Activated CD8-positive, alpha-beta T cell treated with anti-CD3 and anti-CD28 coated beads for 36 hours (primary cell): Measurements from ENCODE around the gene TRMT11. TPM values are rescaled to one million over a fixed set of nuclear protein-coding genes. Genes with fewer than 3 reads are reported as not detected.

Source experiments
- ATAC-seq: fragments of 200-7000 bp; cut with Tn5 transposase; one replicate; pipeline ENCODE4 v1.10.0; 2021; ENCODE audit warnings: mild to moderate bottlenecking, moderate library complexity
- CTCF ChIA-PET: fragments of 350-600 bp; sonication (Branson Sonifier 250); formaldehyde crosslinking; loops from one replicate; lab custom pipeline; 2021; ENCODE audit warnings: antibody characterized with exemption; lab: Charles Lee
- POLR2A ChIA-PET: fragments of 350-600 bp; sonication (Branson Sonifier 250); formaldehyde crosslinking; loops from one replicate; lab custom pipeline; 2021; ENCODE audit warnings: antibody characterized with exemption; lab: Charles Lee
- DNase-seq: peaks from one replicate; pipeline ENCODE4 v3.0.0-alpha.2; 2020
- H3K27ac Mint-ChIP-seq: one replicate; pipeline ENCODE4 v1.8.0; 2021; ENCODE audit warnings: mild to moderate bottlenecking, mixed read lengths
- H3K27me3 Mint-ChIP-seq: one replicate; pipeline ENCODE4 v1.8.0; 2021; ENCODE audit warnings: mixed read lengths
- H3K36me3 Mint-ChIP-seq: one replicate; pipeline ENCODE4 v1.8.0; 2021; ENCODE audit warnings: low read depth, mixed read lengths
- H3K4me1 Mint-ChIP-seq: one replicate; pipeline ENCODE4 v1.8.0; 2021; ENCODE audit warnings: low read depth, mixed read lengths
- H3K4me3 Mint-ChIP-seq: one replicate; pipeline ENCODE4 v1.8.0; 2021; ENCODE audit warnings: mild to moderate bottlenecking, moderate library complexity, mixed read lengths
- H3K9me3 Mint-ChIP-seq: one replicate; pipeline ENCODE4 v1.8.0; 2021; ENCODE audit warnings: mixed read lengths
- intact Hi-C: fragments of 100-400 bp; cut with micrococcal nuclease; formaldehyde crosslinking; loops from one replicate; pipeline ENCODE4 v1.10.0; 2022
- total RNA-seq, 2 experiments: library from RNA; stranded (reverse); gene quantifications; one replicate each; pipeline ENCODE4 v1.2.3, GENCODE V29; 2021
- TF ChIP-seq, protein P1 (sequence below): fragments of 200-600 bp; IDR thresholded peaks from one replicate; pipeline ENCODE4 v1.8.0; 2022; ENCODE audit warnings: antibody characterized with exemption, mild to moderate bottlenecking

Gene TRMT11
- total RNA-seq, 2 experiments from 2014 or later: 41.5 to 49.1 TPM

DNA sequence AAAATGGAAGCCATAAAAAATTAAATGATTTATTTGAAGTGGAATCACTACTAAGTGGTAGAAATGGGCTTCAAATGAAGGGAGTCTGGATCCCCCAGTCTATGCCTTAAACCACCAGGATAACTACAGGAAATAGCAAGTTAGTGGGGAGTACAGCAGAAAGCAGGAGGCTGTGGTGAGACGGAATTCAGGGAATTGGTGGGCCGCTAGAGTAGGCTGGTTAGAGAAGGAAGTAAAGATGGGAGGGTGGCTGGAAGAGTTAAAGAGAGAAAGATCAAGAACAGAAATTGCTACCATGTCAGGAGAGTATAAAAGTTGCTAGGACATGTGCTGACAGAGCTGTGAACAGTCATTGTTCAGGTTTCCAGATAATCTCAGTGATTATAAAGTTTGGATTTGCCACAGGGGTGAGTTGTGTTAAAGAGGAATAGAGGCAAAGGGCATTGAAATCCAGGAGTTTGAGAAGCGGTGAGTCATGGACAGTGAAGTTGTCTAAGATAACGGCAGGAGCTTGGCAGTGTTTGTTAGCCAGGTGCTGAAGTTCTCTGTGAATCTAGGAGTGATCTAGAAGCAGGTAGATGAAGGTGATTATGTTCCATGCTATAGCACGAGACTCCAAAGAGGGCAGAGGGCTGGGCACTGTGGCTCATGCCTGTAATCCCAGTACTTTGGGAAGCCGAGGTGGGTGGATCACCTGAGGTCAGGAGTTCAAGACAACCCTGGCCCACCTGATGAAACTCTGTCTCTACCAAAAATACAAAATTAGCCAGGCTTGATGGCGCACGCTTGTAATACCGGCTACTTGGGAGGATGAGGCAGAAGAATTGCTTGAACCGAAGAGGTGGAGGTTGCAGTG lies 43.4 kb upstream of the TRMT11 start:
- peaks cover 12% of the 10 kb centered on the region for H3K27me3 Mint-ChIP-seq
- H3K4me1 Mint-ChIP-seq: peaks cover 7% of the 10 kb centered on the region
- H3K27ac Mint-ChIP-seq: no peak overlapping the region
- H3K4me3 Mint-ChIP-seq: no peak overlapping the region
- CTCF ChIA-PET: interaction anchor here (1.0 to 1.6 kb wide), 4 partner anchors 10 to 24 kb away, joined by 3 to 10 read pairs (median 4); partner anchors contain the start of gene HINT3
- H3K9me3 Mint-ChIP-seq: no peaks in the 10 kb centered on the region
- no peaks in the 10 kb centered on the region for H3K36me3 Mint-ChIP-seq
- TF ChIP-seq, protein P1, sequence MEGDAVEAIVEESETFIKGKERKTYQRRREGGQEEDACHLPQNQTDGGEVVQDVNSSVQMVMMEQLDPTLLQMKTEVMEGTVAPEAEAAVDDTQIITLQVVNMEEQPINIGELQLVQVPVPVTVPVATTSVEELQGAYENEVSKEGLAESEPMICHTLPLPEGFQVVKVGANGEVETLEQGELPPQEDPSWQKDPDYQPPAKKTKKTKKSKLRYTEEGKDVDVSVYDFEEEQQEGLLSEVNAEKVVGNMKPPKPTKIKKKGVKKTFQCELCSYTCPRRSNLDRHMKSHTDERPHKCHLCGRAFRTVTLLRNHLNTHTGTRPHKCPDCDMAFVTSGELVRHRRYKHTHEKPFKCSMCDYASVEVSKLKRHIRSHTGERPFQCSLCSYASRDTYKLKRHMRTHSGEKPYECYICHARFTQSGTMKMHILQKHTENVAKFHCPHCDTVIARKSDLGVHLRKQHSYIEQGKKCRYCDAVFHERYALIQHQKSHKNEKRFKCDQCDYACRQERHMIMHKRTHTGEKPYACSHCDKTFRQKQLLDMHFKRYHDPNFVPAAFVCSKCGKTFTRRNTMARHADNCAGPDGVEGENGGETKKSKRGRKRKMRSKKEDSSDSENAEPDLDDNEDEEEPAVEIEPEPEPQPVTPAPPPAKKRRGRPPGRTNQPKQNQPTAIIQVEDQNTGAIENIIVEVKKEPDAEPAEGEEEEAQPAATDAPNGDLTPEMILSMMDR: no peak
- POLR2A ChIA-PET: interaction anchor here (0.6 kb wide), 1 partner anchor 1029 kb away, joined by 3 read pairs; no protein-coding TSS in a partner anchor
- ATAC-seq: no peak
- no peak for DNase-seq
- intact Hi-C loops: no loop called here

DNA sequence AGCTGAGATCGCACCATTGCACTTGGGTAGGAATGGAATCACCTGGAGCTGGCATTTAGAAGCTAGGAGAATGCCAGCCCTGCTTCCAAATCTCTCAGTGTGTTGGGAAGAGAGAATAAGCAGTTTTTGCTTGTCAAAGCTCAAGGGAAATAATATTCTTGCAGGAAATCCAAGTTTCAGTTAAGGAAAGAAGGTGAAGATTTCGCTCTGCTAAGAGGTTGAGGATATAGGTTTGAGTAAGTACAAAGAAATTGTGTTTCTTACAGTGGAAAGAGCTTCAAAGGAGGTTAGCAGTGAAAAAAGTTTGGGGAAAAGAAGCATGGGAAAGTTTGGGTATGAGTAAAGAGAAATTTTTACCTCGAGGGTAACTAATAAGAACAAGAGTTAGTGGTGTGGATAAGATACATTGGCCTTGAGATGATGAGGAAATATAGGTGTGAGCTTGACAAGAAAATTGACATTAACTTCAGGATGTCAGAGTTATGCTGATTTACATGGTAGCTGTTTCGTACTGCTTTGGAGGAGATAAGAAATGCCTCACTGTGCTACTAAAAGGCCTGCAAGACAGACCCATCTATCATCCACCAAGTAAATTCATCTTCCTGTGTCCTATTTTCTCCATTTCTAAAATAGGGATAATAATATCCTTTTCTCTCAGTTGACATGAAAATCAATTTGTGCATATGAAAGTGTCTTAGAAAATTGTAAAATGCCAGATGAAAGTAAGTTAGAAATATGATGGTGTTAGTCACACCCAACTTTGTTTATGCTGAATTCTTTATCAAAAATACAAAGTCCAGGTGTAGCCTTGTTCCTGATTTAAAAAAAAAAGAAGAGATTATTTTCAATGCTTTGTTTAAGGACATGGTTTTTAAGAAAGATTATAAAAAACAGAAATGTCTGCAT lies 42.6 kb upstream of the TRMT11 start:
- DNase-seq (no peak), ATAC-seq (no peak)
- intact Hi-C loops: no loop called here
- ChIA-PET POLR2A (no interaction called here), CTCF (interaction anchor here (0.7 to 1.6 kb wide), 5 partner anchors 10 to 152 kb away, joined by 3 to 10 read pairs (median 3); partner anchors contain the start of gene HINT3)
- Mint-ChIP-seq H3K27ac (no peak overlapping the region), H3K4me1 (peaks cover 7% of the 10 kb centered on the region), H3K9me3 (no peaks in the 10 kb centered on the region), H3K27me3 (peaks cover 14% of the 10 kb centered on the region), H3K4me3 (no peak overlapping the region), H3K36me3 (no peaks in the 10 kb centered on the region)
- TF ChIP-seq, protein P1: no peak

DNA sequence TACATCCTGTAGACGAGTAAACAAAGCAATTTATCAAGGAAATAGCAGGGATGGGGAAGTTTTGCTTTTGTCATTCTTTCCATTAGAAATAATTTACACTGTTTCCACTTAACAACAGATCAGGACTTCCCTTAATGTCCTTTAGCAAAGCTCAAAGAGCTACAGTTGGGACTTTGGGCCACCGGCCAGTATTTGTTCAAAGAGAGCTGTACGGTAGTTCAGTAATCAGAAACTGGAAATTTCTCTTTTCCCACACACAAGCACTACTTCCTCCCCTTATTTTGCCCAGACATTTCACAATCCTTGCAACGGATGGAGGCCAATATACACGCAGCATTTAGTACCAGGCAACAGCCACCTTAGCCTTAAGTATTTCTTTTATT lies 41.9 kb upstream of the TRMT11 start:
- H3K36me3 Mint-ChIP-seq: no peaks in the 10 kb centered on the region
- H3K27ac Mint-ChIP-seq: no peak overlapping the region
- TF ChIP-seq, protein P1: no peak
- H3K9me3 Mint-ChIP-seq: no peaks in the 10 kb centered on the region
- POLR2A ChIA-PET: no interaction called here
- no peak overlapping the region for H3K4me3 Mint-ChIP-seq
- ATAC-seq (no peak), DNase-seq (no peak)
- H3K27me3 Mint-ChIP-seq: peaks cover 11% of the 10 kb centered on the region
- H3K4me1 Mint-ChIP-seq: peaks cover 7% of the 10 kb centered on the region
- intact Hi-C loops: no loop called here
- CTCF ChIA-PET: interaction anchor here (1.0 to 1.6 kb wide), 5 partner anchors 9 to 38 kb away, joined by 3 to 10 read pairs (median 4); partner anchors contain the start of gene HINT3

DNA sequence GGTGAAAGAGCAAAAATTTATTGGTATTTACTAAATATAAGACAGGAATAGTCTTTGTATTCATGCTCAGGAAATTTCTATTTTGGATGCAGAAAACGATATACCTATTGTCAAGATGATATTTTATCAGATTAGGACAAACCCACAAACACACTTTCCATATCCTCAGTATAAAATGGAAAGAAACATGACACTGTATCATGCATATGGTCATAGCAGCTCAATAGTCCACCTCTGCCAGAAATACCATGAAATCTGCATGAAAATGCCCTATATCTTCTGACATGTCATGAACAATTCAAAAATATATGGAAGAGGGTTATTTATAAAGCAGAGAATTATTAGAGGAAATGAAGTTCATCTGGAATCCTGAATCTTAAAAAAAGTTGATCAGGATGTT lies 41.4 kb upstream of the TRMT11 start:
- CTCF ChIA-PET: interaction anchor here (1.5 kb wide), 1 partner anchor 38 kb away, joined by 4 read pairs; no protein-coding TSS in a partner anchor
- ATAC-seq: no peak
- Mint-ChIP-seq H3K4me3 (no peak overlapping the region), H3K27me3 (peaks cover 9% of the 10 kb centered on the region), H3K9me3 (no peaks in the 10 kb centered on the region), H3K36me3 (no peaks in the 10 kb centered on the region), H3K4me1 (peaks cover 7% of the 10 kb centered on the region), H3K27ac (no peak overlapping the region)
- DNase-seq: no peak
- intact Hi-C loops: no loop called here
- POLR2A ChIA-PET: no interaction called here
- TF ChIP-seq, protein P1: no peak
